Endothelial cell of umbilical vein (primary cell): ENCODE data around the gene SUGP1.

Source experiments
- EZH2 ChIP-seq: IDR thresholded peaks from 2 replicates; pipeline ENCODE4 v1.6.1; 2012; ENCODE audit warnings: borderline replicate concordance, low read depth, mild to moderate bottlenecking, moderate library complexity, low read length, inconsistent platforms; ENCODE audit not compliant: severe bottlenecking
- POLR2AphosphoS5 ChIP-seq: IDR thresholded peaks from 2 replicates; pipeline ENCODE4 v1.6.1; 2012; ENCODE audit warnings: low read depth, mild to moderate bottlenecking, control low read depth, low read length, moderate library complexity; ENCODE audit not compliant: insufficient read depth
- TF ChIP-seq, protein P1 (sequence below), 2 donors: IDR thresholded peaks; 1 replicate in 1 of 2; 2 replicates in 1 of 2; pipeline ENCODE4 v1.5.1; 2011; ENCODE audit warnings: low read length in 2 of 2, mild to moderate bottlenecking in 2 of 2, moderate library complexity in 2 of 2, control low read depth in 1 of 2, inconsistent platforms in 1 of 2, low read depth in 1 of 2; ENCODE audit not compliant: insufficient read depth in 1 of 2; ENCODE audit errors: extremely low read depth in 1 of 2

GRCh38 chr19:19274146-19274545 is 46.2 kb downstream of the SUGP1 start:
- TF ChIP-seq, protein P1, sequence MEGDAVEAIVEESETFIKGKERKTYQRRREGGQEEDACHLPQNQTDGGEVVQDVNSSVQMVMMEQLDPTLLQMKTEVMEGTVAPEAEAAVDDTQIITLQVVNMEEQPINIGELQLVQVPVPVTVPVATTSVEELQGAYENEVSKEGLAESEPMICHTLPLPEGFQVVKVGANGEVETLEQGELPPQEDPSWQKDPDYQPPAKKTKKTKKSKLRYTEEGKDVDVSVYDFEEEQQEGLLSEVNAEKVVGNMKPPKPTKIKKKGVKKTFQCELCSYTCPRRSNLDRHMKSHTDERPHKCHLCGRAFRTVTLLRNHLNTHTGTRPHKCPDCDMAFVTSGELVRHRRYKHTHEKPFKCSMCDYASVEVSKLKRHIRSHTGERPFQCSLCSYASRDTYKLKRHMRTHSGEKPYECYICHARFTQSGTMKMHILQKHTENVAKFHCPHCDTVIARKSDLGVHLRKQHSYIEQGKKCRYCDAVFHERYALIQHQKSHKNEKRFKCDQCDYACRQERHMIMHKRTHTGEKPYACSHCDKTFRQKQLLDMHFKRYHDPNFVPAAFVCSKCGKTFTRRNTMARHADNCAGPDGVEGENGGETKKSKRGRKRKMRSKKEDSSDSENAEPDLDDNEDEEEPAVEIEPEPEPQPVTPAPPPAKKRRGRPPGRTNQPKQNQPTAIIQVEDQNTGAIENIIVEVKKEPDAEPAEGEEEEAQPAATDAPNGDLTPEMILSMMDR (IDR thresholded peaks at IDR 0.05; ENCODE audit: extremely low read depth in 1 of 2, insufficient read depth in 1 of 2, low read depth in 1 of 2, low read length in 2 of 2): no peak
- TF ChIP-seq EZH2: no peak
- TF ChIP-seq POLR2AphosphoS5: no peak
